ENCODE measurements around the gene JARID2. TPM values are rescaled to one million over a fixed set of nuclear protein-coding genes. Genes with fewer than 3 reads are reported as not detected.
A peak's percentile ranks its signal among the peaks of the same experiment; 100 is the strongest.
"Not testable (repeated sequence)": the region's sequence is repeated elsewhere in the genome, so short reads cannot be mapped to it uniquely, and the experiment has no call there.

The JARID2 gene
- total RNA-seq, 4 donors from 2014 or later: 11.6 to 22.5 (median 16.4) TPM

GRCh38 chr6:15536198-15536955 lies 290.5 kb downstream of the JARID2 start:
- H3K27ac ChIP-seq: no peak overlapping the region
- no peaks in the 10 kb centered on the region for H3K36me3 ChIP-seq
- no peak for DNase-seq
- in situ Hi-C loops (cut with MboI; ENCODE audit: low sequenced_read_pairs in 4 of 4): no loop called here
- peaks cover 6 to 13% of the 10 kb centered on the region in 2 donors for H3K4me1 ChIP-seq
- TF ChIP-seq, protein P1, sequence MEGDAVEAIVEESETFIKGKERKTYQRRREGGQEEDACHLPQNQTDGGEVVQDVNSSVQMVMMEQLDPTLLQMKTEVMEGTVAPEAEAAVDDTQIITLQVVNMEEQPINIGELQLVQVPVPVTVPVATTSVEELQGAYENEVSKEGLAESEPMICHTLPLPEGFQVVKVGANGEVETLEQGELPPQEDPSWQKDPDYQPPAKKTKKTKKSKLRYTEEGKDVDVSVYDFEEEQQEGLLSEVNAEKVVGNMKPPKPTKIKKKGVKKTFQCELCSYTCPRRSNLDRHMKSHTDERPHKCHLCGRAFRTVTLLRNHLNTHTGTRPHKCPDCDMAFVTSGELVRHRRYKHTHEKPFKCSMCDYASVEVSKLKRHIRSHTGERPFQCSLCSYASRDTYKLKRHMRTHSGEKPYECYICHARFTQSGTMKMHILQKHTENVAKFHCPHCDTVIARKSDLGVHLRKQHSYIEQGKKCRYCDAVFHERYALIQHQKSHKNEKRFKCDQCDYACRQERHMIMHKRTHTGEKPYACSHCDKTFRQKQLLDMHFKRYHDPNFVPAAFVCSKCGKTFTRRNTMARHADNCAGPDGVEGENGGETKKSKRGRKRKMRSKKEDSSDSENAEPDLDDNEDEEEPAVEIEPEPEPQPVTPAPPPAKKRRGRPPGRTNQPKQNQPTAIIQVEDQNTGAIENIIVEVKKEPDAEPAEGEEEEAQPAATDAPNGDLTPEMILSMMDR (IDR thresholded peaks at IDR 0.05 in 4 of 5, conservative IDR thresholded peaks at IDR 0.05 in 1 of 5): no peak
- TF ChIP-seq POLR2A (IDR thresholded peaks at IDR 0.05): no peak
- H3K9me3 ChIP-seq: no peaks in the 10 kb centered on the region
- H3K4me3 ChIP-seq: no peak overlapping the region
- ATAC-seq: peak in 1 of 2 donors; percentile 25
- intact Hi-C loops (cut with DNase I; ENCODE audit: low total_unique reads): no loop called here
- H3K27me3 ChIP-seq: no peaks in the 10 kb centered on the region

DNA sequence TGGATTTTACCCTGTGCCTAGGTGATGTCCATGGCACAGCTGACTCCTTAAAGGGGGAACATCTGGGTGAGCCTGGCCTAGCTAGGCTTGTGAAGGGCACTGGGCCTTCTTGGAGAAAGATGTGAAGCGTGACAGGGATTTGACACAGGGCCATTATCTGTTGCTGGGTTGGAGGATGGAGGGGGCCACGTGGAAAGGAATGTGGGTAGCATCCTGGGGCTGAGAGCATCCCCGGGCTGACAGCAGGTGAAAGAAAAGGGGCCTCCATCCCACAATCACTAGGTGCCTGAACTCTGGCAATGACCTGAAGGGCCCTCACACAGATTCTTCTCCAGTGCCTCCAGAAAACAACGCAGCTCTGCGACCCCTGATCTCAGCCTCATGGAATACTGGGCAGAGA lies 292.2 kb downstream of the JARID2 start:
- no peak for TF ChIP-seq POLR2A (IDR thresholded peaks at IDR 0.05)
- TF ChIP-seq, protein P1 (IDR thresholded peaks at IDR 0.05 in 4 of 5, conservative IDR thresholded peaks at IDR 0.05 in 1 of 5): no peak
- no peaks in the 10 kb centered on the region for H3K36me3 ChIP-seq
- H3K9me3 ChIP-seq: no peaks in the 10 kb centered on the region
- H3K27ac ChIP-seq: no peak overlapping the region
- peaks cover 6 to 13% of the 10 kb centered on the region in 2 donors for H3K4me1 ChIP-seq
- DNase-seq: no peak
- no peak overlapping the region for H3K4me3 ChIP-seq
- no peak for ATAC-seq
- H3K27me3 ChIP-seq: no peaks in the 10 kb centered on the region
- in situ Hi-C loops (cut with MboI; ENCODE audit: low sequenced_read_pairs in 4 of 4): no loop called here
- intact Hi-C loops (cut with DNase I; ENCODE audit: low total_unique reads): no loop called here

DNA sequence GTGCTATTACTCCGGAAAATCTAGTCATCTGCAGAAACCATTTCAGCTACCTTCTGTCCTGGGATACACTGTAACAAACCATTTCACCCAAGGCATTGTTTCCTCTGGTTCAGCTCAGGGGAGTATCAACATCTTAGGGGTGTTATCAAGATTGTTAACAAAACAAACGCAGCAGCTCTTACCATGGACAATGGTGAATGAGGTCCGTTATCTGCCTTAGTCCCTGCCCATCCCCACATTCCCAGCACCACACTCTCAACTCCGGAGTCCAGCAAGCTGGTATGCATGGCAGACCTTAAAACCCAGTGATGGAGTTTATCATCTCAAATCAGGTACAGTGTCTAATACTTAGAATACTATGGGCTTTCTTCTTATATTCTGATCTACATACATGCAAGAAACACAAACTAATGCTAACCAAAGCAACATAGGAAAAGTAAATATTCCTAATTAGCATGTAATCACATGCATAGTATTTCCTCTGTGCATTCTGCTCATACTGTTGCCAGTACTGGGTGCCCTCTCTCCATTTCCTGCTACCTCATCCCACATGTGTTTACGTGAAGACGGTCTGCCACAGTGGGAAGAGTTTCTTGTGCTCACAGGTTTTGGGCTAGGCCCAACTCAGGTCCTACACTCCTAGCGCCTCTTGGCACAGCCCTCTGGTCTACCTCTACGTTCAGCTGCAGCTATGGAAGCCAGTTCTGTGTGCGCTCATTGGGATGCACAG lies 293.1 kb downstream of the JARID2 start:
- no peaks in the 10 kb centered on the region for H3K9me3 ChIP-seq
- no peak for ATAC-seq

DNA sequence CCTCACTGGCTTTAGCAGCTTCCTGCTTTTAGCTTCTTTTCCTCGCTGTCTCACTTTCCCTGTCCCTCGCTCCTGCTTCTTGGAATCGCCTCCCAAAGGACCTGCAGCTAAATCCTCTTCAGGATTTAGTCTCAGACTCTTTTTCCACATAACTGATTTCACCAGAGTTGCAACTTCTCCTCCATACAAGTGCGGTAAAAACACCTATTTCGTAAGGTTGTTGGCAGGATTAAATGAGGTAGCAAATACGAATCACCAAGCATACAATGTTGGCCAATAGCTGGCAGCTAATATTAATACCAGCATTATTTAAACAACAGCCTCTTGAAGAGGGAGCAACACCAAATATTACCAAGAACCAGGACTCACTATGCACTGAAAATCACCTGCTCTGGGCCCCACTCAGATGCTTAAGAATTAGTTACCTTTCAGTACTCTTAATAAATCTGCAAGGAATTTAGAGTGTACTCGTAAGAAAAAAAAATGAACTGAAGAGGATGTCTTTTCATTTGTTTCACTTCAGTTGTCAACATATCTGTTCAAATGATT lies 293.9 kb downstream of the JARID2 start:
- no peak overlapping the region for H3K27ac ChIP-seq
- no peak overlapping the region for H3K4me3 ChIP-seq
- H3K9me3 ChIP-seq: no peaks in the 10 kb centered on the region
- in situ Hi-C loops (cut with MboI; ENCODE audit: low sequenced_read_pairs in 4 of 4): no loop called here
- TF ChIP-seq, protein P1 (IDR thresholded peaks at IDR 0.05 in 4 of 5, conservative IDR thresholded peaks at IDR 0.05 in 1 of 5): no peak
- no peak for TF ChIP-seq POLR2A (IDR thresholded peaks at IDR 0.05)
- no peak for ATAC-seq
- no peaks in the 10 kb centered on the region for H3K36me3 ChIP-seq
- H3K4me1 ChIP-seq: peaks cover 6 to 13% of the 10 kb centered on the region in 2 donors
- no peak for DNase-seq
- intact Hi-C loops (cut with DNase I; ENCODE audit: low total_unique reads): no loop called here
- H3K27me3 ChIP-seq: no peaks in the 10 kb centered on the region

More for the DNA sequence above, 293.1 kb downstream of the JARID2 start:
- in situ Hi-C loops (cut with MboI; ENCODE audit: low sequenced_read_pairs in 4 of 4): no loop called here
- intact Hi-C loops (cut with DNase I; ENCODE audit: low total_unique reads): no loop called here
- DNase-seq: no peak
- TF ChIP-seq, protein P1 (IDR thresholded peaks at IDR 0.05 in 4 of 5, conservative IDR thresholded peaks at IDR 0.05 in 1 of 5): no peak
- TF ChIP-seq POLR2A (IDR thresholded peaks at IDR 0.05): no peak
- Histone ChIP-seq H3K36me3 (no peaks in the 10 kb centered on the region), H3K4me3 (no peak overlapping the region), H3K27me3 (no peaks in the 10 kb centered on the region), H3K4me1 (peaks cover 6 to 13% of the 10 kb centered on the region in 2 donors), H3K27ac (no peak overlapping the region)

DNA sequence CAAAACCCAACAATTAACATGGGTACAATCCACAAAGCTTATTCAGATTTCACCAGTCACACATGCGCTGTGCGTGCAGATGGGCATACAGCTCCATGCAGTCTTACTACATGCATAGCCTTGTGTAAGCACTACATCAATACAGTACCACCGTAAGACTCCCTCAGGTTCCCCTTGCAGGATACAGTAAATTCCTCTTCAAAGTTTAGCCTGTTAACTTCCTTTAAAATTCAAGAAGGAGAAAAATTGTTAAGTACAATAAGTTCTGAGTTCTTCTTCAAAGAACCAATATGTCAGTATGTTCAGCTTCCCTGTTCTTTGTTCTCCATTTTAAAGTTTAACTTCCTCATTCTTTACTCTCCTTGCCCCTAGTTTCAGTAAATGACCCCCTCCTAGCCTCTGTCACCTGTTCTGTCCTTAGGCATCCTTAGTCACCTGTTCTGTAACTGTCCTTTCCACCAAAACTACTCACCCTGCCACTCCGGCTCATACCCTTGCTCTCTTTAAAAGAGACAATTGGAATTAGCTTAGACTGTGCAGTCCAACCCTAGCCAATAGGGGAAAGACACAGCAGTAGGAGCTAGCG lies 297.6 kb downstream of the JARID2 start:
- H3K9me3 ChIP-seq; DNase-seq; intact Hi-C loops (cut with DNase I; ENCODE audit: low total_unique reads); ATAC-seq; H3K4me1 ChIP-seq; H3K27ac ChIP-seq; in situ Hi-C loops (cut with MboI; ENCODE audit: low sequenced_read_pairs in 4 of 4); H3K4me3 ChIP-seq; H3K36me3 ChIP-seq; H3K27me3 ChIP-seq: not testable (repeated sequence)

All from gastrocnemius medialis (tissue), 4 donors.